Neural cell (in vitro differentiated cells): ENCODE data around the gene CDK11B. TPM values are rescaled to one million over a fixed set of nuclear protein-coding genes. Genes with fewer than 3 reads are reported as not detected.
"Not testable (repeated sequence)": the region's sequence is repeated elsewhere in the genome, so short reads cannot be mapped to it uniquely, and the experiment has no call there.

Source experiments
- H2AFZ ChIP-seq: fragments of 200-600, 300-800 bp; sonication (generic), shearing (Covaris generic); 2 replicates; pipeline ENCODE4 v1.6.0; 2014; ENCODE audit warnings: low read depth, mild to moderate bottlenecking, antibody characterized with exemption, low read length, moderate library complexity
- H3F3A ChIP-seq: fragments of 200-600 bp; shearing (Covaris generic); 2 replicates; pipeline ENCODE4 v1.6.1; 2016; ENCODE audit warnings: mild to moderate bottlenecking, moderate library complexity, mixed read lengths, antibody characterized with exemption, low read length; ENCODE audit not compliant: insufficient read depth, poor library complexity, severe bottlenecking
- H3K27ac ChIP-seq: fragments of 200-600, 300-800 bp; sonication (generic), shearing (Covaris generic); 2 replicates; pipeline ENCODE4 v1.5.1; 2014; ENCODE audit warnings: mild to moderate bottlenecking, low read length, moderate library complexity
- H3K27me3 ChIP-seq: fragments of 300-800, 200-600 bp; sonication (generic), shearing (Covaris generic); 2 replicates; pipeline ENCODE4 v1.6.0; 2014; ENCODE audit warnings: mild to moderate bottlenecking, low read depth, low read length, moderate library complexity; ENCODE audit not compliant: insufficient read depth
- H3K36me3 ChIP-seq: fragments of 300-800, 200-600 bp; sonication (generic), shearing (Covaris generic); 2 replicates; pipeline ENCODE4 v1.5.1; 2014; ENCODE audit warnings: mild to moderate bottlenecking, antibody characterized with exemption, low read length, moderate library complexity; ENCODE audit not compliant: insufficient read depth
- H3K4me2 ChIP-seq: fragments of 300-800, 200-600 bp; sonication (generic), shearing (Covaris generic); 2 replicates; pipeline ENCODE4 v1.6.0; 2014; ENCODE audit warnings: mild to moderate bottlenecking, low read length
- H3K4me3 ChIP-seq: fragments of 300-800, 200-600 bp; sonication (generic), shearing (Covaris generic); 2 replicates; pipeline ENCODE4 v1.5.1; 2014; ENCODE audit warnings: mild to moderate bottlenecking, low read length, moderate library complexity
- H3K79me2 ChIP-seq: fragments of 200-600 bp; shearing (Covaris generic); replicated peaks from 2 replicates; pipeline ENCODE4 v1.6.0; 2014; ENCODE audit warnings: mild to moderate bottlenecking, low read length, moderate library complexity; ENCODE audit not compliant: insufficient read depth
- H3K9ac ChIP-seq: fragments of 300-800, 200-600 bp; sonication (generic), shearing (Covaris generic); 2 replicates; pipeline ENCODE4 v1.6.1; 2016; ENCODE audit warnings: mild to moderate bottlenecking, low read length, mixed read lengths
- H3K9me2 ChIP-seq: fragments of 200-600 bp; shearing (Covaris generic); 2 replicates; pipeline ENCODE4 v1.6.1; 2016; ENCODE audit warnings: mild to moderate bottlenecking, low read length, mixed read lengths; ENCODE audit not compliant: insufficient read depth
- H3K9me3 ChIP-seq: fragments of 200-600, 300-800 bp; sonication (generic), shearing (Covaris generic); 2 replicates; pipeline ENCODE4 v1.6.1; 2016; ENCODE audit warnings: mild to moderate bottlenecking, mixed run types, low read length, moderate library complexity, mixed read lengths
- H4K20me1 ChIP-seq: fragments of 200-600 bp; shearing (Covaris generic); 2 replicates; pipeline ENCODE4 v1.6.1; 2016; ENCODE audit warnings: mild to moderate bottlenecking, mixed run types; ENCODE audit not compliant: insufficient read depth
- EP300 ChIP-seq: fragments of 450-650 bp; conservative IDR thresholded peaks from 2 replicates; pipeline ENCODE4 v1.6.1; 2014; ENCODE audit warnings: antibody characterized with exemption, mild to moderate bottlenecking, moderate library complexity; ENCODE audit not compliant: poor library complexity, severe bottlenecking
- SMC3 ChIP-seq: fragments of 450-650 bp; conservative IDR thresholded peaks from 2 replicates; pipeline ENCODE4 v1.6.1; 2014; ENCODE audit warnings: antibody characterized with exemption, mild to moderate bottlenecking, moderate library complexity; ENCODE audit not compliant: poor library complexity
- TAF1 ChIP-seq: IDR thresholded peaks from 2 replicates; pipeline ENCODE4 v1.6.1; 2012; ENCODE audit warnings: low read depth
- polyA plus RNA-seq: library from polyadenylated mRNA; depleted of rRNA; stranded (reverse); fragments of >200 nt; gene quantifications from 2 replicates; pipeline ENCODE4 v1.2.3, GENCODE V29; 2014
- TF ChIP-seq, protein P1 (sequence below): fragments of 450-650 bp; IDR thresholded peaks from 2 replicates; pipeline ENCODE4 v1.5.1; 2014; ENCODE audit warnings: antibody characterized with exemption, mild to moderate bottlenecking, moderate library complexity; ENCODE audit not compliant: poor library complexity, severe bottlenecking
- TF ChIP-seq, protein P2 (sequence below): IDR thresholded peaks from 2 replicates; pipeline ENCODE4 v1.6.1; 2012; ENCODE audit warnings: borderline replicate concordance

CDK11B gene
- polyA plus RNA-seq, 1 donor from 2014 or later, result 9.6 TPM

DNA sequence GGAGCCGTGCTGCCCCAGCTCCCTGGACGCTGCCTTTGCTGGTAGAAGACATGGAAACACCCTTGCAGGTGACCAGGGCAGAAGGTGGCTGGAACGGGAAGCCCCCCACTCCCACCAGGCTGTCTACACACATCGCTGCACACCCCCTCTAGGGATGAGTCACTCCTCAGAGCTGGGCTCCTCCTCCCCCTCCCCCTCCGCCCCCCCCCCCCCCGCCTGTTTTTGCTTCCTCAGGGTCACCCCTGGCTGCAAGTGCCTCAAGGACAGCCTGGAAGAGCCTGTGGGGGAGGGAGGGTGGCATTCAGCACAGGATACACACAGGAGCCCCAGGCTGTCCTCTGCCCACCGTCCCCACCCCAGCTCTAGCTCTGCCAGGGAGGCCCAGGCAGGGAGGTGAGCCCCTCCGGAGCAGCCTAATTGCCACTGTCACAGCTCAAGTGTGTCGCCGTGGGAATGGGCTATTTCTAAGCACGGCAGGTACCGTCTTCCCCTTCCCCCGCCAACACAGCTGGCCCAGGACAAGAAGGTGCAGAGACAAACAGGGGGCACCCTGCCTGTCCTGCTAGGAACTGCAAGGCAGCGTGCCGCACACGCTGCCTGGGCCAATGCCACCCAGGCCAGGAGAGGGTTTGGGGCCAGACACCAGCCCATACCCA is 61.4 kb downstream of the CDK11B start:
- H3K9ac ChIP-seq, result peak overlapping the region; percentile 23
- no peaks in the 10 kb centered on the region for H3K36me3 ChIP-seq
- no peaks in the 10 kb centered on the region for H4K20me1 ChIP-seq
- TF ChIP-seq, protein P1, sequence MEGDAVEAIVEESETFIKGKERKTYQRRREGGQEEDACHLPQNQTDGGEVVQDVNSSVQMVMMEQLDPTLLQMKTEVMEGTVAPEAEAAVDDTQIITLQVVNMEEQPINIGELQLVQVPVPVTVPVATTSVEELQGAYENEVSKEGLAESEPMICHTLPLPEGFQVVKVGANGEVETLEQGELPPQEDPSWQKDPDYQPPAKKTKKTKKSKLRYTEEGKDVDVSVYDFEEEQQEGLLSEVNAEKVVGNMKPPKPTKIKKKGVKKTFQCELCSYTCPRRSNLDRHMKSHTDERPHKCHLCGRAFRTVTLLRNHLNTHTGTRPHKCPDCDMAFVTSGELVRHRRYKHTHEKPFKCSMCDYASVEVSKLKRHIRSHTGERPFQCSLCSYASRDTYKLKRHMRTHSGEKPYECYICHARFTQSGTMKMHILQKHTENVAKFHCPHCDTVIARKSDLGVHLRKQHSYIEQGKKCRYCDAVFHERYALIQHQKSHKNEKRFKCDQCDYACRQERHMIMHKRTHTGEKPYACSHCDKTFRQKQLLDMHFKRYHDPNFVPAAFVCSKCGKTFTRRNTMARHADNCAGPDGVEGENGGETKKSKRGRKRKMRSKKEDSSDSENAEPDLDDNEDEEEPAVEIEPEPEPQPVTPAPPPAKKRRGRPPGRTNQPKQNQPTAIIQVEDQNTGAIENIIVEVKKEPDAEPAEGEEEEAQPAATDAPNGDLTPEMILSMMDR, result peak; percentile 42
- TF ChIP-seq TAF1 (no peak), SMC3 (peak; percentile 22)
- TF ChIP-seq, protein P2, sequence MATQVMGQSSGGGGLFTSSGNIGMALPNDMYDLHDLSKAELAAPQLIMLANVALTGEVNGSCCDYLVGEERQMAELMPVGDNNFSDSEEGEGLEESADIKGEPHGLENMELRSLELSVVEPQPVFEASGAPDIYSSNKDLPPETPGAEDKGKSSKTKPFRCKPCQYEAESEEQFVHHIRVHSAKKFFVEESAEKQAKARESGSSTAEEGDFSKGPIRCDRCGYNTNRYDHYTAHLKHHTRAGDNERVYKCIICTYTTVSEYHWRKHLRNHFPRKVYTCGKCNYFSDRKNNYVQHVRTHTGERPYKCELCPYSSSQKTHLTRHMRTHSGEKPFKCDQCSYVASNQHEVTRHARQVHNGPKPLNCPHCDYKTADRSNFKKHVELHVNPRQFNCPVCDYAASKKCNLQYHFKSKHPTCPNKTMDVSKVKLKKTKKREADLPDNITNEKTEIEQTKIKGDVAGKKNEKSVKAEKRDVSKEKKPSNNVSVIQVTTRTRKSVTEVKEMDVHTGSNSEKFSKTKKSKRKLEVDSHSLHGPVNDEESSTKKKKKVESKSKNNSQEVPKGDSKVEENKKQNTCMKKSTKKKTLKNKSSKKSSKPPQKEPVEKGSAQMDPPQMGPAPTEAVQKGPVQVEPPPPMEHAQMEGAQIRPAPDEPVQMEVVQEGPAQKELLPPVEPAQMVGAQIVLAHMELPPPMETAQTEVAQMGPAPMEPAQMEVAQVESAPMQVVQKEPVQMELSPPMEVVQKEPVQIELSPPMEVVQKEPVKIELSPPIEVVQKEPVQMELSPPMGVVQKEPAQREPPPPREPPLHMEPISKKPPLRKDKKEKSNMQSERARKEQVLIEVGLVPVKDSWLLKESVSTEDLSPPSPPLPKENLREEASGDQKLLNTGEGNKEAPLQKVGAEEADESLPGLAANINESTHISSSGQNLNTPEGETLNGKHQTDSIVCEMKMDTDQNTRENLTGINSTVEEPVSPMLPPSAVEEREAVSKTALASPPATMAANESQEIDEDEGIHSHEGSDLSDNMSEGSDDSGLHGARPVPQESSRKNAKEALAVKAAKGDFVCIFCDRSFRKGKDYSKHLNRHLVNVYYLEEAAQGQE, result no peak
- no peaks in the 10 kb centered on the region for H3K79me2 ChIP-seq
- peaks cover 12% of the 10 kb centered on the region for H3K27me3 ChIP-seq
- no peaks in the 10 kb centered on the region for H3K9me2 ChIP-seq
- H3K4me3 ChIP-seq, result peak overlapping the region; percentile 50
- peak overlapping the region; percentile 19 for H3K4me2 ChIP-seq
- H3K27ac ChIP-seq, result no peak overlapping the region
- H3K9me3 ChIP-seq, result no peaks in the 10 kb centered on the region
- no peak overlapping the region for H2AFZ ChIP-seq
- H3F3A ChIP-seq, result no peaks in the 10 kb centered on the region

DNA sequence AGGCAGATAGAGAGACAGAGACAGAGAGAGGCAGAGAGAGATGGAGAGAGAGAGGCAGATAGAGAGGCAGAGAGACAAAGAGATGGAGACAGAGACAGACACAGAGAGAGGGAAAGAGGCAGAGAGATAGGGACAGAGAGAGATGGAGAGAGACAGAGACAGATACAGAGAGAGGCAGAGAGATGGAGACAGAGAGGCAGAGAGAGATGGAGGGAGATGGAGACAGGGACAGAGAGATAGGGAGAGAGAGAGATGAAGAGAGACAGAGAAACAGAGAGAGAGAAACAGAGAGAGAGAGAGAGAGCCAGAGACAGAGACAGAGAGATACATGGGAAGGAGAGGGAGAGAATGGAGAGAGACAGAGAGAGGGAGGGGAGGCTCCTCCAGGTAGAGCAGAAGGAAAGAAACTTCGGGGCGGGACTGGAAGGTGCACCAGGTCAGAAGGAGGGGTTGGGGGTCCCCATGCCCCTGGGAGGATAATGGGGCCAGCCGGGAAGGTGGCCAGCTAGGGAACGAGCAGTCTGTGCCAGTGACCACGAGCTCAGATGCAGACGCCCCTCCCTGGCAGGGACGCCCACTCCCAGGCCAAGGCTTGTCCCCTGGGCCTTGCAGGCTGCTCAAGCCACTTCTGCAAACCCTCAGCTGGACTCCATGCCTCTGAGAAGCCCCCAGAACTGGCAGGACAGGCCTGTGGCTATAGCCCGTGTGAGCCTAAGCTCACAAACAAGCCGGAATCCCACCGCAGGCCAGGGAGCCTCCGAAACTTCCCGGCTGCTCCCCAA is 62.1 kb downstream of the CDK11B start:
- peaks cover 12% of the 10 kb centered on the region for H3K27me3 ChIP-seq
- H3K36me3 ChIP-seq, result no peaks in the 10 kb centered on the region
- no peak overlapping the region for H3K4me2 ChIP-seq
- H3F3A ChIP-seq, result no peaks in the 10 kb centered on the region
- no peaks in the 10 kb centered on the region for H4K20me1 ChIP-seq
- H3K4me3 ChIP-seq, result no peak overlapping the region
- no peaks in the 10 kb centered on the region for H3K9me2 ChIP-seq
- H3K9ac ChIP-seq, result no peak overlapping the region
- no peak for TF ChIP-seq EP300
- no peaks in the 10 kb centered on the region for H3K9me3 ChIP-seq
- H3K79me2 ChIP-seq, result no peaks in the 10 kb centered on the region
- H2AFZ ChIP-seq, result no peak overlapping the region
- no peak overlapping the region for H3K27ac ChIP-seq

DNA sequence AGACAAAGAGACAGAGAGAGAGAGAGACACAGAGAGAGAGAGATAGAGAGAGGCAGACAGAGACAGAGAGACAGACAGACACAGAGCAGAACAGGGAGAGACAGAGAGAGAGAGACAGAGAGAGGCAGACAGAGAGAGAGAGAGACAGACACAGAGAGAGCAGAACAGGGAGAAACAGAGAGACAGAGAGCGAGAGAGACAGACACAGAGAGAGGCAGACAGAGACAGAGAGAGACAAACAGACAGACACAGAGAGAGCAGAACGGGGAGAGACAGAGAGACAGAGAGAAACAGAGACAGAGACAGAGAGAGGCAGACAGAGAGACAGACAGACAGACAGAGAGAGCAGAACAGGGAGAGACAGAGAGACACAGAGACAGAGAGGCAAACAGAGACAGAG is 63.5 kb downstream of the CDK11B start:
- H3K27me3 ChIP-seq, H3K9me3 ChIP-seq, H3F3A ChIP-seq, H3K27ac ChIP-seq, H3K4me3 ChIP-seq, H2AFZ ChIP-seq, H3K79me2 ChIP-seq, H4K20me1 ChIP-seq, H3K4me2 ChIP-seq, H3K9ac ChIP-seq, H3K9me2 ChIP-seq, H3K36me3 ChIP-seq: not testable (repeated sequence)
